ENCODE measurements around the gene EIF2S3.

EIF2S3 gene

GRCh38 chrX:24097741-24098260 lies 43.0 kb downstream of the EIF2S3 start:
- no CpG with 5 or more reads among the region's 1 CpG for WGBS (ENCODE audit: extremely low coverage, insufficient coverage, insufficient read length)
- no peak overlapping the region for H4K12ac ChIP-seq (ENCODE audit: low read depth, low read length)
- H3K9ac ChIP-seq (ENCODE audit: low read length) = no peak overlapping the region
- H3K14ac ChIP-seq (ENCODE audit: low read length) = no peak overlapping the region
- H2BK5ac ChIP-seq (ENCODE audit: low read depth, low read length, poor library complexity) = no peak overlapping the region
- no peak overlapping the region for H3K27ac ChIP-seq (ENCODE audit: low read depth, low read length)
- no peak overlapping the region for H2BK120ac ChIP-seq (ENCODE audit: insufficient read depth, low read length, poor library complexity)
- H2AFZ ChIP-seq (ENCODE audit: insufficient read depth, low read length, poor library complexity) = no peak overlapping the region
- no peaks in the 10 kb centered on the region for H3K36me3 ChIP-seq (ENCODE audit: control insufficient read depth in 1 of 2, insufficient read depth in 2 of 2, low read length in 2 of 2)
- no peak overlapping the region for H3K23ac ChIP-seq (ENCODE audit: low read length)
- H4K91ac ChIP-seq (ENCODE audit: low read depth, low read length) = no peak overlapping the region
- DNase-seq = no peak
- no peak overlapping the region for H2AK5ac ChIP-seq (ENCODE audit: low read length)
- H2BK12ac ChIP-seq (ENCODE audit: low read length) = no peak overlapping the region
- no peak overlapping the region for H3K4me3 ChIP-seq (ENCODE audit: low read depth, low read length)
- no peak overlapping the region for H3K4me2 ChIP-seq (ENCODE audit: low read length)
- no peak overlapping the region for H3K4ac ChIP-seq (ENCODE audit: low read depth, low read length)
- peaks cover 0 to 3% of the 10 kb centered on the region in 2 experiments for H3K4me1 ChIP-seq (ENCODE audit: control insufficient read depth in 1 of 2, insufficient read depth in 2 of 2, low read length in 2 of 2)
- no peak overlapping the region for H4K8ac ChIP-seq (ENCODE audit: low read depth, low read length)
- H3K27me3 ChIP-seq (ENCODE audit: insufficient read depth, low read length) = no peaks in the 10 kb centered on the region
- H3K79me1 ChIP-seq (ENCODE audit: low read length) = no peaks in the 10 kb centered on the region
- no peaks in the 10 kb centered on the region for H3K9me3 ChIP-seq (ENCODE audit: insufficient read depth, low read depth, low read length)
- H3K18ac ChIP-seq (ENCODE audit: low read length) = no peak overlapping the region
- H3K79me2 ChIP-seq (ENCODE audit: control insufficient read depth, insufficient read depth, low read length, poor library complexity) = no peaks in the 10 kb centered on the region

DNA sequence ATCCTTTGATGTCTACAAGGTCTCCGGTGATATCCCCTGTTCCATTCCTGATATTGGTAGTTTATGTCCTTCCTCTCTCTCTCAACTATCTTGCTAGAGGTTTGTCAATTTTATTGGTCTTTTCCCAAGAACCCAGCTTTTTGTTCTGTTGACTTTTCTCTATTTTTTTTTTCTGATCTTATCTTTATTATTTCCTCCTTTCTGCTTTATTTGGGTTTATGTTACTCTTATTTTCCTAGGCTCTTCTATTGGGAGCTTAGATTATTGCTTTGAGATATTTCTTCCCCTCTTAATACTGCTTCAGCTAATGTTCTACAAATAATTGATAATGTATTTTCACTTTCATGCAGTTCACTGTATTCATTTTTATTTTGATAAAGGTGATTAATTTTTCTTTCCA lies 44.2 kb downstream of the EIF2S3 start:
- Histone ChIP-seq H3K4ac (ENCODE audit: low read depth, low read length) (no peak overlapping the region), H3K36me3 (ENCODE audit: control insufficient read depth in 1 of 2, insufficient read depth in 2 of 2, low read length in 2 of 2) (no peaks in the 10 kb centered on the region), H3K14ac (ENCODE audit: low read length) (no peak overlapping the region), H4K8ac (ENCODE audit: low read depth, low read length) (no peak overlapping the region), H2BK5ac (ENCODE audit: low read depth, low read length, poor library complexity) (no peak overlapping the region), H3K4me3 (ENCODE audit: low read depth, low read length) (no peak overlapping the region), H3K9me3 (ENCODE audit: insufficient read depth, low read depth, low read length) (no peaks in the 10 kb centered on the region), H2BK12ac (ENCODE audit: low read length) (no peak overlapping the region), H3K4me2 (ENCODE audit: low read length) (no peak overlapping the region), H2AFZ (ENCODE audit: insufficient read depth, low read length, poor library complexity) (no peak overlapping the region), H3K27me3 (ENCODE audit: insufficient read depth, low read length) (no peaks in the 10 kb centered on the region), H3K27ac (ENCODE audit: low read depth, low read length) (no peak overlapping the region), H2BK120ac (ENCODE audit: insufficient read depth, low read length, poor library complexity) (no peak overlapping the region), H3K9ac (ENCODE audit: low read length) (no peak overlapping the region), H3K4me1 (ENCODE audit: control insufficient read depth in 1 of 2, insufficient read depth in 2 of 2, low read length in 2 of 2) (peaks cover 0 to 3% of the 10 kb centered on the region in 2 experiments), H3K18ac (ENCODE audit: low read length) (no peak overlapping the region), H4K12ac (ENCODE audit: low read depth, low read length) (no peak overlapping the region), H4K91ac (ENCODE audit: low read depth, low read length) (no peak overlapping the region), H3K79me1 (ENCODE audit: low read length) (no peaks in the 10 kb centered on the region), H3K23ac (ENCODE audit: low read length) (no peak overlapping the region), H3K79me2 (ENCODE audit: control insufficient read depth, insufficient read depth, low read length, poor library complexity) (no peaks in the 10 kb centered on the region), H2AK5ac (ENCODE audit: low read length) (no peak overlapping the region)
- no CpG with 5 or more reads among the region's 1 CpG for WGBS (ENCODE audit: extremely low coverage, insufficient coverage, insufficient read length)
- DNase-seq = no peak

DNA sequence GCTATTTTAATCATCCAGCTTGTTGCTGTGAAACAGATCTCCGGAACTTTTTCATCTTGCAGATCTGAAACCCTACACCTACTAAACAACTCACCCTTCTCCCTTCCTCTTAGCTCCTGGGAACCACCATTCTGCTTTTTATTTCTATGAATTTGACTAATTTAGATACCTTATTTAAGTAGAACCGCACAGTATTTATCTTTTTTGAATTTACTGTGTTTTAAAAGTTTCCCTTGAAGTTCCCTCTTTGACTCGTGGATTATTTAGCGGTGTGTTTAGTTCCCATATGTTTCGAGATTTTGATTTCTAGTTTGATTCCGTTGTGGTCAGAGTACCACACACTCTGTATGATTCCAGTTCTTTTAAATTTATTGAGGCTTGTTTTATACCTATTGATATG lies 44.6 kb downstream of the EIF2S3 start:
- Histone ChIP-seq H3K9ac (ENCODE audit: low read length) (no peak overlapping the region), H3K27me3 (ENCODE audit: insufficient read depth, low read length) (no peaks in the 10 kb centered on the region), H2BK12ac (ENCODE audit: low read length) (no peak overlapping the region), H3K79me1 (ENCODE audit: low read length) (no peaks in the 10 kb centered on the region), H3K18ac (ENCODE audit: low read length) (no peak overlapping the region), H2BK5ac (ENCODE audit: low read depth, low read length, poor library complexity) (no peak overlapping the region), H3K27ac (ENCODE audit: low read depth, low read length) (no peak overlapping the region), H3K4me2 (ENCODE audit: low read length) (no peak overlapping the region), H3K9me3 (ENCODE audit: insufficient read depth, low read depth, low read length) (no peaks in the 10 kb centered on the region), H4K91ac (ENCODE audit: low read depth, low read length) (no peak overlapping the region), H3K14ac (ENCODE audit: low read length) (no peak overlapping the region), H3K4me1 (ENCODE audit: control insufficient read depth in 1 of 2, insufficient read depth in 2 of 2, low read length in 2 of 2) (peaks cover 0 to 3% of the 10 kb centered on the region in 2 experiments), H3K36me3 (ENCODE audit: control insufficient read depth in 1 of 2, insufficient read depth in 2 of 2, low read length in 2 of 2) (no peaks in the 10 kb centered on the region), H3K4ac (ENCODE audit: low read depth, low read length) (no peak overlapping the region), H2AFZ (ENCODE audit: insufficient read depth, low read length, poor library complexity) (no peak overlapping the region), H4K12ac (ENCODE audit: low read depth, low read length) (no peak overlapping the region), H3K4me3 (ENCODE audit: low read depth, low read length) (no peak overlapping the region), H3K23ac (ENCODE audit: low read length) (no peak overlapping the region), H2AK5ac (ENCODE audit: low read length) (no peak overlapping the region), H4K8ac (ENCODE audit: low read depth, low read length) (no peak overlapping the region), H2BK120ac (ENCODE audit: insufficient read depth, low read length, poor library complexity) (no peak overlapping the region), H3K79me2 (ENCODE audit: control insufficient read depth, insufficient read depth, low read length, poor library complexity) (no peaks in the 10 kb centered on the region)
- no CpG with 5 or more reads among the region's 6 CpGs for WGBS (ENCODE audit: extremely low coverage, insufficient coverage, insufficient read length)
- no peak for DNase-seq

DNA sequence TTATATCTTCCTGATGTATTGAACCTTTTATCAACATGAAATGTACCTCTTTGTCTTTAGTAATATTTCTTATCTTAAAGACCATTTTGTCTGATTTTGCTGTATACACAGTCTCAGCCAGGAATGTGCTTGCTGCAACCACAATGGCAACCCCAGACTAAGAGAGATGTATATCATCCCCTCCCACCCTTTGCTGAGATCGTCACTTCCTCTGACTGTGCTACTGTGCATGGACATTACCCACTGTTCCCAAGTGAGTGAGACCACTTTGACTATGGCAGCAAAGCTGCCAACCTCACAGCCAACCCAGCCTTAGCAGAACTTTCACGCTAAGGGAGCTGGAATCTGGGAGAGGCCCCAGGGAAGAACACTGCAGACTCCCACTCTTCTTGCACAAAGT lies 46.0 kb downstream of the EIF2S3 start:
- no peaks in the 10 kb centered on the region for H3K79me2 ChIP-seq (ENCODE audit: control insufficient read depth, insufficient read depth, low read length, poor library complexity)
- H4K8ac ChIP-seq (ENCODE audit: low read depth, low read length) = no peak overlapping the region
- H3K9ac ChIP-seq (ENCODE audit: low read length) = no peak overlapping the region
- no peaks in the 10 kb centered on the region for H3K79me1 ChIP-seq (ENCODE audit: low read length)
- WGBS (ENCODE audit: extremely low coverage, insufficient coverage, insufficient read length) = no CpG with 5 or more reads among the region's 2 CpGs
- no peak overlapping the region for H3K18ac ChIP-seq (ENCODE audit: low read length)
- no peak overlapping the region for H4K12ac ChIP-seq (ENCODE audit: low read depth, low read length)
- H3K27ac ChIP-seq (ENCODE audit: low read depth, low read length) = no peak overlapping the region
- no peaks in the 10 kb centered on the region for H3K36me3 ChIP-seq (ENCODE audit: control insufficient read depth in 1 of 2, insufficient read depth in 2 of 2, low read length in 2 of 2)
- H2AFZ ChIP-seq (ENCODE audit: insufficient read depth, low read length, poor library complexity) = no peak overlapping the region
- H2BK5ac ChIP-seq (ENCODE audit: low read depth, low read length, poor library complexity) = no peak overlapping the region
- H3K27me3 ChIP-seq (ENCODE audit: insufficient read depth, low read length) = no peaks in the 10 kb centered on the region
- no peak overlapping the region for H3K4me3 ChIP-seq (ENCODE audit: low read depth, low read length)
- H2AK5ac ChIP-seq (ENCODE audit: low read length) = no peak overlapping the region
- no peak overlapping the region for H3K14ac ChIP-seq (ENCODE audit: low read length)
- H2BK120ac ChIP-seq (ENCODE audit: insufficient read depth, low read length, poor library complexity) = no peak overlapping the region
- no peak overlapping the region for H2BK12ac ChIP-seq (ENCODE audit: low read length)
- DNase-seq = no peak
- H3K4me1 ChIP-seq (ENCODE audit: control insufficient read depth in 1 of 2, insufficient read depth in 2 of 2, low read length in 2 of 2) = peaks cover 0 to 3% of the 10 kb centered on the region in 2 experiments
- H3K23ac ChIP-seq (ENCODE audit: low read length) = no peak overlapping the region
- H3K4me2 ChIP-seq (ENCODE audit: low read length) = no peak overlapping the region
- H3K4ac ChIP-seq (ENCODE audit: low read depth, low read length) = no peak overlapping the region
- no peaks in the 10 kb centered on the region for H3K9me3 ChIP-seq (ENCODE audit: insufficient read depth, low read depth, low read length)
- H4K91ac ChIP-seq (ENCODE audit: low read depth, low read length) = no peak overlapping the region
